HL-60 (cell line): ENCODE data around the gene FHL2.

Source experiments
- GABPA ChIP-seq: IDR thresholded peaks from 2 replicates; pipeline ENCODE4 v1.6.1; 2012; ENCODE audit warnings: low read depth
- POLR2AphosphoS5 ChIP-seq: IDR thresholded peaks from 2 replicates; pipeline ENCODE4 v1.6.1; 2012; ENCODE audit warnings: low read depth
- TF ChIP-seq, protein P1 (sequence below): IDR thresholded peaks from one replicate; pipeline ENCODE4 v1.5.1; 2011; ENCODE audit warnings: low read length, control low read depth, inconsistent platforms; ENCODE audit not compliant: insufficient read depth
- TF ChIP-seq, protein P2 (sequence below): IDR thresholded peaks from 2 replicates; pipeline ENCODE4 v1.6.1; 2012; ENCODE audit warnings: low read depth; ENCODE audit not compliant: insufficient replicate concordance

DNA sequence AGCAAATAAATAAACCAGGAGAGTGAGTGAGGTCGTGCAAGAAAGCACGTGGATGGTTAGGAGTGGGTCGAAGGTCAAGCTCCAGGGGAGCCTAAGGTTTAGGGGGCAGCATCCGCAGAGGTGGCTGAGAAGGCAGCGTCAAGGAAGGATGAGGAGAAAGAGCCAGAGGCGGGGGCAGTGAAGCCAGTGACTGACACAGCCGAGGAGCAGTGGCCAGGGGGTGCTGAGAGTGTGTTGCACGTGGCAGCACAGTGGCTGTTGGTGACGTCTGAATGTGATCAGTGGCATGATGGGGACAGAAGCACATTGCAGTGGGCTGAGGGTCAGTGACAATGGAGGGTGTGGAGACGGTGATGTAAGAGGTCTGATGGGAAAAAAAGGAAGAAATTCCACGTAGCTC is 13.7 kb upstream of the FHL2 start:
- TF ChIP-seq, protein P1, sequence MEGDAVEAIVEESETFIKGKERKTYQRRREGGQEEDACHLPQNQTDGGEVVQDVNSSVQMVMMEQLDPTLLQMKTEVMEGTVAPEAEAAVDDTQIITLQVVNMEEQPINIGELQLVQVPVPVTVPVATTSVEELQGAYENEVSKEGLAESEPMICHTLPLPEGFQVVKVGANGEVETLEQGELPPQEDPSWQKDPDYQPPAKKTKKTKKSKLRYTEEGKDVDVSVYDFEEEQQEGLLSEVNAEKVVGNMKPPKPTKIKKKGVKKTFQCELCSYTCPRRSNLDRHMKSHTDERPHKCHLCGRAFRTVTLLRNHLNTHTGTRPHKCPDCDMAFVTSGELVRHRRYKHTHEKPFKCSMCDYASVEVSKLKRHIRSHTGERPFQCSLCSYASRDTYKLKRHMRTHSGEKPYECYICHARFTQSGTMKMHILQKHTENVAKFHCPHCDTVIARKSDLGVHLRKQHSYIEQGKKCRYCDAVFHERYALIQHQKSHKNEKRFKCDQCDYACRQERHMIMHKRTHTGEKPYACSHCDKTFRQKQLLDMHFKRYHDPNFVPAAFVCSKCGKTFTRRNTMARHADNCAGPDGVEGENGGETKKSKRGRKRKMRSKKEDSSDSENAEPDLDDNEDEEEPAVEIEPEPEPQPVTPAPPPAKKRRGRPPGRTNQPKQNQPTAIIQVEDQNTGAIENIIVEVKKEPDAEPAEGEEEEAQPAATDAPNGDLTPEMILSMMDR: no peak
- TF ChIP-seq POLR2AphosphoS5 (no peak), GABPA (no peak)
- TF ChIP-seq, protein P2, sequence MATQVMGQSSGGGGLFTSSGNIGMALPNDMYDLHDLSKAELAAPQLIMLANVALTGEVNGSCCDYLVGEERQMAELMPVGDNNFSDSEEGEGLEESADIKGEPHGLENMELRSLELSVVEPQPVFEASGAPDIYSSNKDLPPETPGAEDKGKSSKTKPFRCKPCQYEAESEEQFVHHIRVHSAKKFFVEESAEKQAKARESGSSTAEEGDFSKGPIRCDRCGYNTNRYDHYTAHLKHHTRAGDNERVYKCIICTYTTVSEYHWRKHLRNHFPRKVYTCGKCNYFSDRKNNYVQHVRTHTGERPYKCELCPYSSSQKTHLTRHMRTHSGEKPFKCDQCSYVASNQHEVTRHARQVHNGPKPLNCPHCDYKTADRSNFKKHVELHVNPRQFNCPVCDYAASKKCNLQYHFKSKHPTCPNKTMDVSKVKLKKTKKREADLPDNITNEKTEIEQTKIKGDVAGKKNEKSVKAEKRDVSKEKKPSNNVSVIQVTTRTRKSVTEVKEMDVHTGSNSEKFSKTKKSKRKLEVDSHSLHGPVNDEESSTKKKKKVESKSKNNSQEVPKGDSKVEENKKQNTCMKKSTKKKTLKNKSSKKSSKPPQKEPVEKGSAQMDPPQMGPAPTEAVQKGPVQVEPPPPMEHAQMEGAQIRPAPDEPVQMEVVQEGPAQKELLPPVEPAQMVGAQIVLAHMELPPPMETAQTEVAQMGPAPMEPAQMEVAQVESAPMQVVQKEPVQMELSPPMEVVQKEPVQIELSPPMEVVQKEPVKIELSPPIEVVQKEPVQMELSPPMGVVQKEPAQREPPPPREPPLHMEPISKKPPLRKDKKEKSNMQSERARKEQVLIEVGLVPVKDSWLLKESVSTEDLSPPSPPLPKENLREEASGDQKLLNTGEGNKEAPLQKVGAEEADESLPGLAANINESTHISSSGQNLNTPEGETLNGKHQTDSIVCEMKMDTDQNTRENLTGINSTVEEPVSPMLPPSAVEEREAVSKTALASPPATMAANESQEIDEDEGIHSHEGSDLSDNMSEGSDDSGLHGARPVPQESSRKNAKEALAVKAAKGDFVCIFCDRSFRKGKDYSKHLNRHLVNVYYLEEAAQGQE: no peak
